ENCODE measurements around the gene KRT78. TPM values are rescaled to one million over a fixed set of nuclear protein-coding genes. Genes with fewer than 3 reads are reported as not detected.

KRT78 gene
- total and polyA plus RNA-seq, 9 of the 15 experiments (the other 6 are each of a cell fraction or from before 2014, with no cell fraction given): not detected

GRCh38 chr12:52796839-52797528, 51.8 kb downstream of the KRT78 start (continued):
- no peak for TF ChIP-seq SNAPC5 (CRISPR knock-in tag; IDR thresholded peaks at IDR 0.05)
- no peak for TF ChIP-seq C11orf30 (IDR thresholded peaks at IDR 0.05; ENCODE audit: low read depth)
- TF ChIP-seq, protein P1, sequence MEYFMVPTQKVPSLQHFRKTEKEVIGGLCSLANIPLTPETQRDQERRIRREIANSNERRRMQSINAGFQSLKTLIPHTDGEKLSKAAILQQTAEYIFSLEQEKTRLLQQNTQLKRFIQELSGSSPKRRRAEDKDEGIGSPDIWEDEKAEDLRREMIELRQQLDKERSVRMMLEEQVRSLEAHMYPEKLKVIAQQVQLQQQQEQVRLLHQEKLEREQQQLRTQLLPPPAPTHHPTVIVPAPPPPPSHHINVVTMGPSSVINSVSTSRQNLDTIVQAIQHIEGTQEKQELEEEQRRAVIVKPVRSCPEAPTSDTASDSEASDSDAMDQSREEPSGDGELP (CRISPR knock-in tag; IDR thresholded peaks at IDR 0.05; ENCODE audit: borderline replicate concordance): no peak
- TF ChIP-seq CBX5 (IDR thresholded peaks at IDR 0.05; ENCODE audit: borderline replicate concordance, low read depth): no peak
- no peak for TF ChIP-seq FOXJ3 (CRISPR knock-in tag; IDR thresholded peaks at IDR 0.05)
- no peak for TF ChIP-seq ZNF668 (CRISPR knock-in tag; IDR thresholded peaks at IDR 0.05)
- no peak for TF ChIP-seq DEAF1 (CRISPR knock-in tag; IDR thresholded peaks at IDR 0.05)
- no peak for TF ChIP-seq ZNF24 (IDR thresholded peaks at IDR 0.05)
- no peak for TF ChIP-seq KDM2B (CRISPR knock-in tag; IDR thresholded peaks at IDR 0.05)
- TF ChIP-seq HBP1 (CRISPR knock-in tag; IDR thresholded peaks at IDR 0.05): no peak
- no peak for TF ChIP-seq ZC3H4 (CRISPR knock-in tag; IDR thresholded peaks at IDR 0.05; ENCODE audit: borderline replicate concordance)
- TF ChIP-seq, protein P2, sequence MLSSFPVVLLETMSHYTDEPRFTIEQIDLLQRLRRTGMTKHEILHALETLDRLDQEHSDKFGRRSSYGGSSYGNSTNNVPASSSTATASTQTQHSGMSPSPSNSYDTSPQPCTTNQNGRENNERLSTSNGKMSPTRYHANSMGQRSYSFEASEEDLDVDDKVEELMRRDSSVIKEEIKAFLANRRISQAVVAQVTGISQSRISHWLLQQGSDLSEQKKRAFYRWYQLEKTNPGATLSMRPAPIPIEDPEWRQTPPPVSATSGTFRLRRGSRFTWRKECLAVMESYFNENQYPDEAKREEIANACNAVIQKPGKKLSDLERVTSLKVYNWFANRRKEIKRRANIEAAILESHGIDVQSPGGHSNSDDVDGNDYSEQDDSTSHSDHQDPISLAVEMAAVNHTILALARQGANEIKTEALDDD (IDR thresholded peaks at IDR 0.05): 0 out of 2 replicates have a peak, but pooled peaks have one; percentile 36
- no peak for TF ChIP-seq KDM1A (IDR thresholded peaks at IDR 0.05)
- TF ChIP-seq, protein P3, sequence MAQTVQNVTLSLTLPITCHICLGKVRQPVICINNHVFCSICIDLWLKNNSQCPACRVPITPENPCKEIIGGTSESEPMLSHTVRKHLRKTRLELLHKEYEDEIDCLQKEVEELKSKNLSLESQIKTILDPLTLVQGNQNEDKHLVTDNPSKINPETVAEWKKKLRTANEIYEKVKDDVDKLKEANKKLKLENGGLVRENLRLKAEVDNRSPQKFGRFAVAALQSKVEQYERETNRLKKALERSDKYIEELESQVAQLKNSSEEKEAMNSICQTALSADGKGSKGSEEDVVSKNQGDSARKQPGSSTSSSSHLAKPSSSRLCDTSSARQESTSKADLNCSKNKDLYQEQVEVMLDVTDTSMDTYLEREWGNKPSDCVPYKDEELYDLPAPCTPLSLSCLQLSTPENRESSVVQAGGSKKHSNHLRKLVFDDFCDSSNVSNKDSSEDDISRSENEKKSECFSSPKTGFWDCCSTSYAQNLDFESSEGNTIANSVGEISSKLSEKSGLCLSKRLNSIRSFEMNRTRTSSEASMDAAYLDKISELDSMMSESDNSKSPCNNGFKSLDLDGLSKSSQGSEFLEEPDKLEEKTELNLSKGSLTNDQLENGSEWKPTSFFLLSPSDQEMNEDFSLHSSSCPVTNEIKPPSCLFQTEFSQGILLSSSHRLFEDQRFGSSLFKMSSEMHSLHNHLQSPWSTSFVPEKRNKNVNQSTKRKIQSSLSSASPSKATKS (CRISPR knock-in tag; IDR thresholded peaks at IDR 0.05): no peak
- TF ChIP-seq THRB (CRISPR knock-in tag; conservative IDR thresholded peaks at IDR 0.05): no peak
- no peak for TF ChIP-seq POLR3G (IDR thresholded peaks at IDR 0.05; ENCODE audit: extremely low read depth, insufficient read length, insufficient replicate concordance)
- no peak for TF ChIP-seq MCM7 (IDR thresholded peaks at IDR 0.05)
- TF ChIP-seq SMAD3 (CRISPR knock-in tag; conservative IDR thresholded peaks at IDR 0.05): no peak
- no peak for TF ChIP-seq PHF21A (IDR thresholded peaks at IDR 0.05; ENCODE audit: borderline replicate concordance, low read depth)

All from K562 (cell line).